ENCODE measurements around the gene SCO2. TPM values are rescaled to one million over a fixed set of nuclear protein-coding genes. Genes with fewer than 3 reads are reported as not detected.

The SCO2 gene
- total RNA-seq, 1 experiment from 2014 or later = 7.0 TPM

DNA sequence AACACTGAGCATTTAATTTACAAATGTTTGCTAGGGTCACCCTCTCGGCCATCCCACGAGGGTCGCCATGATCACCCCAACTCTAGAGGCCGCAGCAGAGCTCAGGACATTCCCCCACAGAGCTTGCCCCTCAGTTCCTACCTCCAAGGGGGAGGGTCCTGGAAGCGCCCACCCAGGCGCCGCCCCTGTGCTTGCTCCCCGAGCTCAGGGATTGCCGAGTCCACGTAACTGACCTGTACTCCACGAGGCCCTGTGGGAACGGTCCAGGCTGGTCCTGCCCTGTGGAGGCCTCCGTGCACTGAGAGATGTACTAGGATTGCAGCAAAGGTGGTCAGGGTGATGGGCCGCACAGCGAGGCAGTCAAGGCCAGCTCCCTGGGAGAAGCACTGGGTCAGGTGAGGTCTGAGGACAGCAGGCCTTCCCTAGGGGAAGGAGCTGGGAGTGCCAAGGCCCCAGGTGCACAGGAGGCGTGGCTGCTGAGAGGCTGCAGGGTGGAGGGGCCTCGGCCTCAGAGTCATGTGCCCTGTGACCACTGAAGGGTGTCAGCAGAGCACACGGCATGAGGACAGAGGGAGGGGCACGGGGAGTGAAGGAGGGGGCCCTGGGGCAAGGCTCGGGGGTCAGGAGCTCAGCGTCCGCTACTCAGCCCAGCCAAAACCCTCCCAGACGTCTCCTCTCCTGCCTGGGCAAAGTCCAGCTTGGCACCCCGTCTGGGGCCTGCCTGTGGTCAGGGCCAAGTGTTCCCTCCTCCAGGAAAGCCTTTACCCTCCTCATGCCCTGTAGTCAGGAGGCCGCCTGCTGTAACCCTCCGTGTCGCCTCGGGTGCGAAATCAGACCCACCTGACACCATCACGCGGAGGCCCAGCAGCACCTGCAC is 41.2 kb downstream of the SCO2 start:
- H3K27me3 ChIP-seq (ENCODE audit: insufficient read depth, low read length) = no peaks in the 10 kb centered on the region
- TF ChIP-seq, protein P1, sequence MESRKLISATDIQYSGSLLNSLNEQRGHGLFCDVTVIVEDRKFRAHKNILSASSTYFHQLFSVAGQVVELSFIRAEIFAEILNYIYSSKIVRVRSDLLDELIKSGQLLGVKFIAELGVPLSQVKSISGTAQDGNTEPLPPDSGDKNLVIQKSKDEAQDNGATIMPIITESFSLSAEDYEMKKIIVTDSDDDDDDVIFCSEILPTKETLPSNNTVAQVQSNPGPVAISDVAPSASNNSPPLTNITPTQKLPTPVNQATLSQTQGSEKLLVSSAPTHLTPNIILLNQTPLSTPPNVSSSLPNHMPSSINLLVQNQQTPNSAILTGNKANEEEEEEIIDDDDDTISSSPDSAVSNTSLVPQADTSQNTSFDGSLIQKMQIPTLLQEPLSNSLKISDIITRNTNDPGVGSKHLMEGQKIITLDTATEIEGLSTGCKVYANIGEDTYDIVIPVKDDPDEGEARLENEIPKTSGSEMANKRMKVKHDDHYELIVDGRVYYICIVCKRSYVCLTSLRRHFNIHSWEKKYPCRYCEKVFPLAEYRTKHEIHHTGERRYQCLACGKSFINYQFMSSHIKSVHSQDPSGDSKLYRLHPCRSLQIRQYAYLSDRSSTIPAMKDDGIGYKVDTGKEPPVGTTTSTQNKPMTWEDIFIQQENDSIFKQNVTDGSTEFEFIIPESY (IDR thresholded peaks at IDR 0.05; ENCODE audit: extremely low read depth, insufficient replicate concordance, low read length) = no peak
- TF ChIP-seq POLR2AphosphoS5 (IDR thresholded peaks at IDR 0.05; ENCODE audit: low read depth, low read length) = peak; percentile 37; the same call in 1 of the 2 replicates
- no peaks in the 10 kb centered on the region for H3K36me3 ChIP-seq (ENCODE audit: control insufficient read depth in 1 of 2, insufficient read depth in 2 of 2, low read length in 2 of 2)
- CTCF ChIA-PET = interaction anchor here (0.6 to 1.6 kb wide), 4 partner anchors 14 to 247 kb away, joined by 3 to 4 read pairs (median 4); no protein-coding TSS in a partner anchor
- ATAC-seq (no peak), DNase-seq (ENCODE audit: low read depth, low spot score) (no peak)
- no peak overlapping the region for H2AFZ ChIP-seq (ENCODE audit: low read depth, low read length, poor library complexity, severe bottlenecking)
- H3K4me2 ChIP-seq (ENCODE audit: low read length) = no peak overlapping the region
- no peak overlapping the region for H3K9ac ChIP-seq (ENCODE audit: low read length)
- POLR2A ChIA-PET = no interaction called here
- H3K79me2 ChIP-seq (ENCODE audit: insufficient read depth, low read length) = no peaks in the 10 kb centered on the region
- no TSS peak for BruUV-seq (replicated peaks)
- peaks cover 8 to 32% of the 10 kb centered on the region in 2 experiments; a peak in 3 of 4 replicates for H3K4me1 ChIP-seq (ENCODE audit: control insufficient read depth in 1 of 2, insufficient read depth in 2 of 2, low read length in 2 of 2)
- no peak overlapping the region for H3K4me3 ChIP-seq (replicated peaks in 1 of 2; ENCODE audit: low read depth in 1 of 2, low read length in 2 of 2)
- no peaks in the 10 kb centered on the region for H3K9me2 ChIP-seq (ENCODE audit: insufficient read depth)
- no peak overlapping the region; the same call in 1 of the 2 replicates for H3K27ac ChIP-seq (ENCODE audit: low read depth, low read length)
- H4K20me1 ChIP-seq (ENCODE audit: insufficient read depth) = no peaks in the 10 kb centered on the region
- RAD21 ChIA-PET (ENCODE audit: low non-redundant PET in 1 of 2, low total read pairs in 2 of 2, uncharacterized antibody in 2 of 2, unreplicated experiment in 2 of 2) = no interaction called here
- H3K9me3 ChIP-seq (ENCODE audit: control insufficient read depth in 1 of 2, insufficient read depth in 1 of 2, low read depth in 1 of 2, low read length in 2 of 2) = no peaks in the 10 kb centered on the region
- intact Hi-C loops (cut with micrococcal nuclease) = no loop called here

DNA sequence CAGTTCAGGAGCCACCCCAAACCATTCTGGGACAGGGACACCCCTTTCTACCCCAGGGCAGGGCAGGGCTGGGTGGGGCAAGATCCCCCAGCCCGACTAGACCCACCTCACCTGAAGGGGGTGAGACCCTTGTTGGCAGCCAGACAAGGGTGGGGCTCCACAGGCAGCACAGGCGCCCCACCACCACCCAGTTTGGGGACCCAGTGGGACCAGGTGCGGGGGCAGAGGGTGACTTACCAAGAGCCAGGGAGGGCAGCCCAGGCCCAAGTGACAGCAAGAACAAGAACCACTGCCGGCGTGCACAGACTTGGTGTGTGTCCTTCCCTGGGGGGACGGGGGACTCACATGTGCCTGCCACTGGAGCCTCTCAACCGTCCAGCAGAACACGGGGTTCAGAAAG is 41.8 kb downstream of the SCO2 start:
- Histone ChIP-seq H3K4me3 (replicated peaks in 1 of 2; ENCODE audit: low read depth in 1 of 2, low read length in 2 of 2) (no peak overlapping the region), H3K4me1 (ENCODE audit: control insufficient read depth in 1 of 2, insufficient read depth in 2 of 2, low read length in 2 of 2) (peaks cover 8 to 32% of the 10 kb centered on the region in 2 experiments; a peak in 3 of 4 replicates), H4K20me1 (ENCODE audit: insufficient read depth) (no peaks in the 10 kb centered on the region), H3K27ac (ENCODE audit: low read depth, low read length) (no peak overlapping the region; the same call in 1 of the 2 replicates), H3K4me2 (ENCODE audit: low read length) (no peak overlapping the region), H3K9me3 (ENCODE audit: control insufficient read depth in 1 of 2, insufficient read depth in 1 of 2, low read depth in 1 of 2, low read length in 2 of 2) (no peaks in the 10 kb centered on the region), H2AFZ (ENCODE audit: low read depth, low read length, poor library complexity, severe bottlenecking) (no peak overlapping the region), H3K79me2 (ENCODE audit: insufficient read depth, low read length) (no peaks in the 10 kb centered on the region), H3K9ac (ENCODE audit: low read length) (no peak overlapping the region), H3K27me3 (ENCODE audit: insufficient read depth, low read length) (no peaks in the 10 kb centered on the region), H3K36me3 (ENCODE audit: control insufficient read depth in 1 of 2, insufficient read depth in 2 of 2, low read length in 2 of 2) (no peaks in the 10 kb centered on the region), H3K9me2 (ENCODE audit: insufficient read depth) (no peaks in the 10 kb centered on the region)
- ATAC-seq (no peak), DNase-seq (ENCODE audit: low read depth, low spot score) (no peak)
- POLR2A ChIA-PET = no interaction called here
- RAD21 ChIA-PET (ENCODE audit: low non-redundant PET in 1 of 2, low total read pairs in 2 of 2, uncharacterized antibody in 2 of 2, unreplicated experiment in 2 of 2) = no interaction called here
- no TSS peak for BruUV-seq (replicated peaks)
- intact Hi-C loops (cut with micrococcal nuclease) = no loop called here
- TF ChIP-seq JUND (IDR thresholded peaks at IDR 0.05) (no peak), SRF (IDR thresholded peaks at IDR 0.05; ENCODE audit: low read depth) (no peak)
- CTCF ChIA-PET = interaction anchor here (1.6 kb wide), 1 partner anchor 15 kb away, joined by 4 read pairs; no protein-coding TSS in a partner anchor

All from HCT116 (cell line).